SK-N-MC (cell line): Measurements from ENCODE around the gene TNMD.

Experiments
- EZH2 ChIP-seq: fragments of 200-600 bp; sonication (generic); IDR thresholded peaks from one replicate; pipeline ENCODE4 v1.6.1; 2017; ENCODE audit warnings: antibody characterized with exemption
- FOXP2 ChIP-seq: optimal IDR thresholded peaks from 2 replicates; pipeline ENCODE3; 2011; ENCODE audit warnings: mild to moderate bottlenecking, moderate library complexity; ENCODE audit not compliant: insufficient read depth; ENCODE audit errors: extremely low read length, control extremely low read depth
- POLR2AphosphoS5 ChIP-seq: IDR thresholded peaks from 2 replicates; pipeline ENCODE4 v1.6.1; 2012; ENCODE audit warnings: mild to moderate bottlenecking, low read depth, low read length, borderline replicate concordance

GRCh38 chrX:100609591-100609990 lies 24.9 kb downstream of the TNMD start:
- TF ChIP-seq POLR2AphosphoS5, result no peak
- no peak for TF ChIP-seq FOXP2
- no peak for TF ChIP-seq EZH2
